NCI-H1417 treated with DMSO at 0.1 percent for 48 hours (cell line): ENCODE measurements around the gene CTU1.

Experiments
- DNase-seq: peaks from one replicate; lab custom pipeline; 2025; lab: John Stamatoyannopoulos, UW

The CTU1 gene

DNA sequence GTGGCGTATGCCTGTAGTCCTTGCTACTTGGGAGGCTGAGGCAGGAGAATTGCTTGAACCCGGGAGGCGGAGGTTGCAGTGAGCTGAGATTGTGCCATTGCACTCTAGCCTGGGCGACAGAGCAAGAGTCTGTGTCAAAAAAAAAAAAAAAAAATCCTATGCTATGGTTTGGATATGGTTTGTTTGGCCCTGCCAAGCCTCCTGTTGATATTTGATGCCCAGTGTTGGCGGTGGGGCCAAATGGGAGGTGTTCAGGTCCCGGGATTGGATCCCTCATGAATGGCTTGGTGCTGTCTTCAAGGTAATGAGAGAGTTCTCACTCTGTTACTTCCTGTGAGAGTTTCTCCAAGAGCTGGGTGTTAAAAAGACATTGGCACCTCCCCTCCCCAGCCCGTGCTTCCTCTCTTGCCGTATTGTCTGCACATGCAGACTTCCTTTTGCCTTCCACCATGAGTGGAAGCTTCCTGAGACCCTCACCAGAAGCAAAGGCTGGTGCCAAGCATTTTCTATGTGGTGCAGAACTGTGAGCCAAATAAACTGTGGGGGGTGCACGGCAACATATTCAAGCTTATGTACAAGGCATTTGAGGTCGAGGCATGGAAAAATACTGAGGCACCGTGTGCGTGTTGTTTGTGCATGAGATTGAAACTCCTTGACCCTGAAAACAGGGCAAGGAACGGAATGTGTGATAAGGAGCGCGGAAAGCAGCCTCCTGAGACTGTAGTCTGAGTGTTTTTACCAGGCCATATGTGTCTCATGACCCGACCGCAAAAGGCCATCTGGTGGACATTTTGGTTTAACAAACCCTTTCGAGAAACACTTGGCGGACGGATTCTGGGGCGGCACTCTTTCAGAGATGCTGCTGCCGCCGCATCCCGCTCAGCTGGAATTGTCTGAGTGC lies 23.8 kb upstream of the CTU1 start:
- DNase-seq: no peak

DNA sequence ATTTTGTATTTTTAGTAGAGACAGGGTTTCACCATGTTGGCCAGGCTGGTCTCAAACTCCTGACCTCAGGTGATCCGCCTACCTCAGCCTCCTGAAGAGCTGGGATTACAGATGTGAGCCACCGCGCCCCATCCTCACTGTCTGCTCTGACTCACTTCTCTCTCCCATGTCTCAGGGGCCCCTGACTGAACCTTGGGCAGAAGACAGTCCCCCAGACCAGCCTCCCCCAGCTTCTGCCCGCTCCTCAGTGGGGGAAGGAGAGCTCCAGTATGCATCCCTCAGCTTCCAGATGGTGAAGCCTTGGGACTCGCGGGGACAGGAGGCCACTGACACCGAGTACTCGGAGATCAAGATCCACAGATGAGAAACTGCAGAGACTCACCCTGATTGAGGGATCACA lies 21.5 kb upstream of the CTU1 start:
- DNase-seq: no peak

DNA sequence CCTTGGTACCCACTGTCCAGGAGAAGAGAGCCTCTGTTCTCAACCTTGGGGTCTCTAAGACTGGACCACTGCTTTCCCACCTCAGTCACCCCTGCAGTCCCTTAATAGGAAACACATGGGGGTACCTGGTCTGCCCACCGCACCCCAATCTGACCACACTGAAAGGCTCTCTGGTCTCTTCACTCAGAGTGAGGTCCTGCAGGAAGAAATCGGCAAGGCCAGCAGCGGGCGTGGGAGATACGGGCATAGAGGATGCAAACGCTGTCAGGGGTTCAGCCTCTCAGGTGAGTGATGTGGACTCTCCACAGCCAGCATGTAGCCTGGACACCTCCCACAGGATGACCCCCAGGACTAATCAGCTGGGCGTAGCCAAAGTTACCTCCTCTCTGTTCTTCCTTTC lies 20.0 kb upstream of the CTU1 start:
- no peak for DNase-seq

DNA sequence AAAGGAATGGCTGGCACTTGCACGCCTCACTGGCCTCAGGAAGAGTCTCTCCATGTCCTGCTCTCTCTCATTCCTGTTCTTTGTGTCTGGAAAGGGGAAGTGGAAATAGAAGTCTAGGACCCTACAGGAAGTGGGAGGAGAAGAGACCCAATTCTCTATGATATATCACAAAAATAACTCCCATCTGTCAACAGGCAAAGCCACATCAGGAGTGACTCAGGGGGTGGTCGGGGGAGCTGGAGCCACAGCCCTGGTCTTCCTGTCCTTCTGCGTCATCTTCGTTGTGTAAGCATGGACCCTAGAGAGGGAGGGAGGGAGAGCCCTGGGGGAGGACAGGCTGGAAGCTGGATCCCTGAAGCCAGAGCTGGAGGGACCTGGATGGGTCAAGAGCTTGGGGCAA lies 19.5 kb upstream of the CTU1 start:
- DNase-seq: no peak

DNA sequence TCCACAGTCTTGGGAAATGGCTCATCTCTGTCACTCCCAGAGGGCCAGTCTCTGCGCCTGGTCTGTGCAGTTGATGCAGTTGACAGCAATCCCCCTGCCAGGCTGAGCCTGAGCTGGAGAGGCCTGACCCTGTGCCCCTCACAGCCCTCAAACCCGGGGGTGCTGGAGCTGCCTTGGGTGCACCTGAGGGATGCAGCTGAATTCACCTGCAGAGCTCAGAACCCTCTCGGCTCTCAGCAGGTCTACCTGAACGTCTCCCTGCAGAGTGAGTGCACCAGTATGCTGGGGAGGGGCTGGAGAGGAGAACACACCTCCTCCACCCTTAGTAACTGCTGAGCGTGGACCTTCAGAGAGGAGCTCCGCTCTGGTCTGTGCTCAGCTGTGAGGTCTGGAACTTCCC lies 18.8 kb upstream of the CTU1 start:
- DNase-seq: no peak

DNA sequence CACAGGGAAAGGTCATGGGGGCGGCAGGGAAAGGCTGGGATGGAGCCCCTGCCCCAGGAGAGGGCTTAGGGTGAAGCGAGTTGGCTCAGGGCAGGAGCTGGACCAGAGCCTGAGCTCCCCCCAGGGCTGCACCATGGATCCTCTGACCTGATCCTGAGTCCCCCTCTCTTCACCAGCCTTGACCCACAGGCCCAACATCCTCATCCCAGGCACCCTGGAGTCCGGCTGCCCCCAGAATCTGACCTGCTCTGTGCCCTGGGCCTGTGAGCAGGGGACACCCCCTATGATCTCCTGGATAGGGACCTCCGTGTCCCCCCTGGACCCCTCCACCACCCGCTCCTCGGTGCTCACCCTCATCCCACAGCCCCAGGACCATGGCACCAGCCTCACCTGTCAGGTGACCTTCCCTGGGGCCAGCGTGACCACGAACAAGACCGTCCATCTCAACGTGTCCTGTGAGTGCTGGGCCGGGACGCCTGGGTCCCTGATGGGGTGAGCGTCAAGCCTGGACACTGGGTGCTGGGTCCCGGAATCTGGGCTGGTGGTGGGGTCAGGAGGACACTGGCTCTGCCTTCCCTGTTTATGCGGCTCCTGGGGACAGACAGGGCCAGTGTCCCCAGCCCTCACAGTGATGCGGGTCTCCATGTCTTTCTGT lies 17.3 kb upstream of the CTU1 start:
- DNase-seq: no peak

DNA sequence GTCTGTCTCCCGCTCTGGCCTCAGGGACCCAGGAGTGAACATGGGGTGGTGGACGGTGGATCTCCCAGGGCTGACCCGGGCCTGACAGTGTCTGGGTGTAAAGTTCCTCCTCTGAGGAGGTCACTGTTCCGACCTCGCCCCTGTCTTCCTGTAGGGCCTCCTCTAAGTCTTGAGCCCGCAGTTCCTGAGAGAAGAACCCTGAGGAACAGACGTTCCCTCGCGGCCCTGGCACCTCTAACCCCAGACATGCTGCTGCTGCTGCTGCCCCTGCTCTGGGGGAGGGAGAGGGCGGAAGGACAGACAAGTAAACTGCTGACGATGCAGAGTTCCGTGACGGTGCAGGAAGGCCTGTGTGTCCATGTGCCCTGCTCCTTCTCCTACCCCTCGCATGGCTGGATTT lies 16.5 kb upstream of the CTU1 start, which contains the start of gene SIGLEC9:
SIGLEC9 (plus strand) TSS at position 178 of the 400 bp plus-strand sequence; CDS start at position 247, 69 bp downstream.
- no peak for DNase-seq

DNA sequence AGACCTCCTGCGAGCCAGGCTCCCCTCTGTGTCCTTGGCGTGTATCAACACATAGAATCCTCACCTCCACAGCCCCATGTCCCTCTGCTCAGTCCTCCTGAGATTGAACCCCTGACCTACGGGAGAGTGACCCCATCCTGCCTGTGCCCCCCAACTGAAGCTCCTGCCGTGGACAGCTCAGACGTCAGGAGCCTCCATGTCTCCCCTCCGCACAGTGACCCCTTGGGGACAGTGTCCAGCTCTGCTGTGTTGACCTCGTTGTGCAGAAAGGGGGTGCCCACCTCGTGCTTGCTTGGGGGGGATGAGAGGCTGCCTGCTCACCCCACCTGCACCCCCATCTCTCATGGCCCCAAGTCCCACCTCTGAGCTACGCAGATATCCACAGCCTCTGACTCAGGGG lies 16.0 kb upstream of the CTU1 start:
- DNase-seq: no peak

DNA sequence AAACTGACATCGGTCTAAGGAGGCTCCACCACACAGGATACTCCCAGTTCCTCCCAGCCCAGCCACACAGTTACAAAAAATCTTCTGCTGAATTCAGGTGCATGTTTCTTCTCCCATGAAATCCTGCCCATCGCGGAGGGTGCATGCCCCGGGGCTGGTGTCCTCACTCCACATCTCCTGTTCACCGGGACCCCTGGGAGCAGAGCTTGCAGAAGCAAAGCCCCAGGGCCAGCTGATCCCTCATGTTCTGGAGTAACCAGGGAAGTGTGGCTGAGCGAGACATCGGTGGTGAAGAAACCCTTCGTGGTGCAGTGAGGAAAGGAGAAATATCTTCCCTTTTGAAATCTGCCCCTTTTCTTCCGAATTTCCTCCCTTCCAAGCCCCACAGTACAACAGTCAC lies 15.6 kb upstream of the CTU1 start:
- DNase-seq: no peak

DNA sequence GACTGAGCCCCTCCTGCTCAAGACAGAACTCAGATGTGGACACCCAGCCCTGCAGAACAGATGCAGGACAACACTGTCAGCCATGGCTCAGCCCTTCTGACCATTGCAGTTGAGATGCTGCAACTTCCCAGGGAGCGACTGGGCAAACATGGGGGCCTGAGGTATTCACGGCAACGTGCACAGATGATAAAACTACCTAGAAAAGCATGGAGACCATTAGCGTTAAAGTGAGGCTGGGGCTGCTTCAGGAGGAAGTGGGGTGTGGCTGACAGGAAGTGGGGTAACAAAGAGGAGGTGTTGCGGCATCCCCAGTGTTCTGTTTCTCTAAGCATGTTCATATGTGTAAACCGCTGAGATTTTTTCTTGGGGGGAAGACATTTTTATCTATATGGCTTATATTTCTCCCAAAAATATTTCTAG lies 15.2 kb upstream of the CTU1 start:
- DNase-seq: no peak

DNA sequence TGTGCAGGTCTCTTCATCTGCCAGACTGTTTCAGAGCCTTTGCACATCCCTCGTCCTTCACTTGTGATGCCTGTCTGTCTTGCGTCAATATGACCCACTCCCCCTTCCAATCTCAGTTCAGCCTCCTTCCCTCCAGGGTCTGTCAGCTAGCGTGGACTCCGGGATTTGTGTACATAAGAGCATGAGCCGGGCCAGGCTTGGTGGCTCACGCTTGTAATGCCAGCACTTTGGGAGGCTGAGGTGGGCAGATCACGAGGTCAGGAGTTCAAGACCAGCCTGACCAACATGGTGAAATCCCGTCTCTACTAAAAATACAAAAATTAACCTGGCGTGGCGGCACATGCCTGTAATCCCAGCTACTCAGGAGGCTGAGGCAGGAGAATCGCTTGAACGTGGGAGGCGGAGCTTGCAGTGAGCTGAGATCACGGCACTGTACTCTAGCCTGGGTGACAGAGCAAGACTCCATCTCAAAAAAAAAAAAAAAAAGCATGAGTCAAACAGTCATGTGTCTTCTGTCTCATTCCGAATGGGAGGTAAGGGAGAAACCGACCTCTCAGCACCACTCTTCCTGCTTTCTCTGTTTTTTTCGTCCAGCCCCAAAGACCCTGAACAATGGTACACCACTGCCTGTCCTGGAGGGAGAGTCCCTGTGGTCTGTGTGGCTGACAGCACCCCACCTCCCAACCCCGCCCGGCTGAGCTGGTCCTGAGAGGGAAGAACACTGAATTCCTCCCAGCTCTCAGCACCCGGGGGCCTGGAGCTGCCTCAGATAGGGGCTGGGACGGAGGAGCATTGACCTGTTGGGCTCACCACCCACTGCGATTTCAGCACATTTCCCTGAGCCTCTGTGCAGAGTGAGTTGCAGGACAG lies 14.1 kb upstream of the CTU1 start:
- DNase-seq: no peak

DNA sequence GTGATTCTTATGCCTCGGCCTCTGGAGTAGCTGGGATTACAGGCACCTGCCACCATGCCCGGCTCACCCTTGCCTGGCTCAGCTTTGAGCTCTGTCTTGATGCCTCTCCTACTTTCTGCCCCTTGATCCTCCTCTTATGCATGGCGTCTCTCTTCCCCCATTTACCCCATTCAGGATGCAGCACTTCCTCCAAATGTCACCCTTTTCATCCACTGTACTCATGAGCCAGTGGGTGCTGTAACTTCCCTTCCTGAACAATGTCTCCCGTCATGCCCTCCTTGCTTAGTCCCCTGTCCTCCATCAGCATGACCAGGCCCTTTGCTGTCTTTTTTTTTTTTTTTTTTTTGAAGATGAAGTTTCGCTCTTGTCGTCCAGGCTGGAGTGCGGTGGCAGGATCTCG lies 13.0 kb upstream of the CTU1 start:
- no peak for DNase-seq

DNA sequence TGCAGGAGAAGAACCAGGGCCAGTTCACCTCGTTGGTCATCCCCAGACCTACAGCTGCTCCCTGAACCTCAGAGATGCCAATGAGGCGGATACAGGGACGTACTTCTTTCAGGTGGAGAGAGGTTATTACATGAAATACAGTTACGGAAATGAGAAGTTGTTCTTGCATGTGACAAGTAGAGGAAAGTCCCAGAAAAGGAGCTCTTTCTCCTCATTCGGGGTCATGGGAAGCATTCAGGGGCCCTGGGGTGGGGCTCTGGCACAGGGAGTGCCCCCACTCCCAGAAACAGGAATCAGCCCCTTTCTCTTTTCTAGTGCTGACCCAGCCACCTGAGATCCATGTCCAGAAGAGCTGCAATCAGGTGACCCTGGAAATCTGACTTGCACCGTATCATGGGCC lies 12.0 kb upstream of the CTU1 start:
- DNase-seq: no peak

DNA sequence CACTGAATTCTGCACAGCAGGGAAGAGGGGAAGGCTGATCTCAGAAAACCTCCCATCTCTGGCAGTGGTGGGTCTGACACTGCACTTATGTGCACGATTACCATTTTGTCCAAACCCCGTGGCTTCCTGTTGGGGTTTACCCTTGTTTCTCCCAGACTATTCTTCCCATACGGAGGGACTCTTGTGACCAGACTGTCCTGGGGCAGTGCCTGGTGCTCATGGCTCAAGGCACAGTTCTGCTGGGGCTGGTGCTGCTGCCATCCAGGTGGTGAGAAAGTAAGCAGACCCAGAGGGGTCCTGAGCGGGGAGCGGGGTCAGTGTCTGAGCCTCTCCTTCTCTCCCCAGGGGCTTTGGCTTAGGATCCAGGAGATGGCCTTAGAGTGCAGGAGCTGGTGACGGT lies 11.4 kb upstream of the CTU1 start:
- DNase-seq: no peak

DNA sequence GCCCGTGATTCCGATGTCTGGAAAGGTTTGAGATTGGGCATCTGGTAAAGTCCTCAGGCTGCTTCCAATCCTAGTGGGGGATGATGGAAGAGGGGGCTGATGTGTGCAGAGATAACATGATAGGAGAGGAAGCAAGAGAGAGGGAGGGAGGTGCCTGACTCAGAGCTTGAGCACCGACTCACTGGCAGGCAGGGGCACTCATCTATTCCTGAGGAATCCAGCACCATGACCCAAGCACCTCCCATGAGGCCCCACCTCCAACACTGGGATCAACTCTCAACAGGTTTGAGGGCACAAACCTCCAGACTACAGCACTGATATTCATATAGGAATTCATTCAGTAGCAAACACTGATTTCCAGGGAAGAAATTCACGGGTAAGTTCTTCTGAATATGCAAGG lies 10.9 kb upstream of the CTU1 start:
- DNase-seq: no peak

DNA sequence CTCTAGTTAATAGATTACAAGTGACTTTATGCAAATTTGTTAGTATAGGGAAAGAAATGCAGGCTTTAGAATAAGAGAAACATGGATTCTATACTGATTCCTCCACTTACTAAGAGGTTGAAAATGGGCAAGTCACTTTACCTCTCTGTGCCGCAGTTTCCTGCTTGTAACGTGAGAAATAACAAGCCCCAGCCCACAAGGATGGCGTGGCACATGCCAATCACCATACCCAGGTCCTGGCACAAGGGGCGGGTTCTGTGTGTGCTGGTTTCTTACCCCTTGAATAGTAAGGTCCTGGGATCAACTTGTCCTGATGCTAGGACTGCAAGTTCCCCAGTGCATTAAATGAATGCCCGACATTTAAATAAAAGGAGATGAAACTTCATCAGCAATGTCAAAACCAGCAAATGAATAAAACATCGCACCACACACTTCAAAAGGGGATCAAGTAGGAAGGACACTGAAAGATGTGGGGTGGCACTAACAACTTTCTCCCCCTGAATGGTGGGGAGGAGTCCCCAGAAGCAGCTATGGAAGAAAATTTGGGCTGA lies 8.6 kb upstream of the CTU1 start:
- DNase-seq: no peak

DNA sequence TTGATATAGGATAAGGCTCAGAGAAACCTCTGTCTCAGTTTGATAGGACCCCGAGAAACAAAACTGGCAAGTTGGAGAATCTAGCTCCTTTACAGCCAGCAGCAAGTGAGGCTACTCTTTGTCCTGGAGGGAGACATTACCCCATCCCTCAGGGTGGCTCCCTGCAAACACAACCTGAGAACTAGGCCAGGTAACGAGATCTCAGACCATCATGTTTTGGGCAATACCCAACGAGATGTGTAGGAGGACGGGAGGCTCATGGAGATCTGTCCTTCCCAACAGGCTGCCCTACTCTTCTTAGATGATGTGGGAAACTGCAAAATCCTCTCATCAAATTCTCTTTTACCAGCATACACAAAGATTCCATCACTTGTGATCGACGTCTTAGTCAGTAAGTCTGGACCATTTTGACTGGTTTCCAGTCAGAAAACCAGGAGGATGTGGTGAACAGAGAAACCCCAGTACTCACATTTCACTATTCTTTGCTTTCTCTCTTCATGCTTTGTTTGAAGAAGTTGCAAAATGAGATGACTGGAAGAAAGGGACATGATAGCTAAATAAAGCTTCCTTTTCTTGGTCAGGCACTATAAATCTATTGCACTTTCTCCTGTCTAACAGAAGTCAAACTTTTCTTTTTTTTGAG lies 6.0 kb upstream of the CTU1 start:
- DNase-seq: no peak

DNA sequence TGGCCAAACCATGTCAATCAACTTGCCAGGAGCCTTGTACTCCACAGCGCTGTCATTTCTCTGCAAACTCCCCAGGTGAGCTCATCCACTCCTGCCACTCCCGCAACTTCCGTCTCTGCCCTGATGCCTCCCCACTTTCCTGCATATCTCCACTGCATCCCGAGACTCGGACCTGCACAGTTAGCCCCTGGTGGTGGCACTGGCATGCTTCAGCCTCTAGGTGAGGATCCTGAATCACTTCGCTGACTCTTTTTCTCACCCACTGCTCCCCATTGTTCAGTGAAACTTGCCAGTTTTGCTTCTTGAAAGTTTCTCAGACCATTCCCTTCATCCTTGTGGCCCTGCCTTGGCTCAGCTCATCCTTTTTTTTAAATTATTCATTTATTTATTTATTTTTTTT lies 3.4 kb upstream of the CTU1 start:
- no peak for DNase-seq

DNA sequence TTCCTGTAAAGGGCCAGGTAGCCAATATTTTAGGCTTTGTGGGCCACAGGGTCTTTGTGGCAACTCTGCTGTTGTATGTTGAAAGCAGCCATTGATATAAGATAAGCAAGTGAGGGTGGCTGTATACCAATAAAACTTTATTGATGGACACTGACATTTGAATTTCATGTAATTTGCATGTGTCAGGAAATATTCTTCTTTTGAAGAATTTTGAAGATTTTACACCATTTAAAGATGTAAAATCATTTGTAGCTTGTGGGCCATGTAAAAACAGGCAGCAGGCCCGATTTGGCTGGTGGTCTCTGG lies 2.4 kb upstream of the CTU1 start:
- no peak for DNase-seq

DNA sequence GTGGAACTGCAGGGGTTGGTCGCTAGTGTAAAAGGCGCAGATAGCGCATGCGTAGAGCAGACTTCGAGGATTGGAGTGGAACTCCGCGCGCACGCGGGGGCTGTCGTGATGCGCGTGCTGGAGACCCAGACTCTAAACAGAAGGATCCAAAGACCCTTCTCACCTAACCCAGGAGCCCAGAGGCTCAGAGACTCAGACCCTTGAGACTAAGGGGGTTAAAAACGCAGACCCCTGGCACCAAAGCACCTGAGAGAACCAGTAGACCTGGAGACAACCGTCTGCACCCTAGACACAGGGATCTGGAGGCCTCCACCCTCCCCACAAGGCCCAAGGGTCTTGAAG lies 567 bp upstream of the CTU1 start:
- no peak for DNase-seq

DNA sequence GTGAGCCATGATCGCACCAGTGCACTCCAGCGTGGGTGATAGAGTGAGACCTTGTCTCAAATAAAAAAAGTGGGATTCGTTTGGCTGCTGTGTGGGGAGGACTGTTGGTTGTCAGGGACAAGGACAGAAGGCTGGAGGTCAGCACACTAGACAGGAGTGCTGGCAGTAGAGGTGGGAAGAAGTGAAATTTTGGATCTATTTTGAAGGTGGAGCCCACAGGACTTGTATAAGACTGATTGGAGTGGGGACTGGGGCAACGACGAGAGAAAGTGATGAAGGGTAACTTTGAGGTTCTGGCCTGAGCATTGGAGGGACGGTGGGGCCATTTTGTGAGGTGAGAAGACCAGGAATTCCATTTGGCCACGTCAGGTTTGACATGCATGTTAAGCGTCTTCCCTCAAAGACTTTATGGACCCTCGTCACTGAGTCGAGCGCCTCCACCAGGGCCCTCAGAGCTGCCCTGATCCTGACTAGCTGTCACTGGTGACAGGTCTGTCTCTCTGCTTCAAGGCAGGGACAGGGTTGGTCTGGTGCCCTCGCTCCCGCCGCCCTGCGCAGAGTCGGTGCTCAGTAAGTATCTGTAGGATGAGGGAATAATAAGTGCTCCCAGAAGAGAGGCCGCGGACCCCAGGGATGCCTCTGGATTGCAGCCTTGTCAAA lies 673 bp downstream of the CTU1 start:
- DNase-seq: no peak

DNA sequence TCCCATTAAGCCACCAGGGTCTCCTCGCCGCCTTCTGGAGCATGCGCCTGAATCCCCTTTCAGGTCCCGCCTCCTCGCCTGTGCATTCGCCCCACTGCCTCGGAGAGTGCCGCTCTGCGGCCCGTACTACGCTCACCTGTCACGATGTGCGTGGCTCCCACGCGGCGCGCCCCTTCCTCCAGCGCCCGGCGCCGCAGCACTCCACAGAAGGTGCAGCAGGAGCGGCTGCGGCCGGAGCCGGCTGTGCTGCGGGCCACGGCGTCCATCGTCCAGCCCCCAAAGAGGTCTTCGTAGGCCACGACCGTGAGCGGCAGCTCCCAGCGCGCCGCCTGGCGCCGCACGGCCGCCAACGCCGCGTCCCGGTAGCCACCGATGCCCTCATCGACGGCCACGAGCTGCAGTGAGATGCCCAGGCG lies 4.3 kb downstream of the CTU1 start:
- no peak for DNase-seq
